A549 (cell line): ENCODE data around the gene ELL. TPM values are rescaled to one million over a fixed set of nuclear protein-coding genes. Genes with fewer than 3 reads are reported as not detected.
A peak's percentile ranks its signal among the peaks of the same experiment; 100 is the strongest.

Experiments used
- ATAC-seq, 2 experiments: fragments of 200-7000 bp in 1 of 2; fragments of >200 bp in 1 of 2; cut with Nextera tagmentation in 1 of 2; cut with Tn5 transposase in 1 of 2; 3 replicates each; pipeline versions ENCODE4 v1.8.0 to v1.9.1; 2018 to 2020; ENCODE audit warnings: mild to moderate bottlenecking in 1 of 2, moderate library complexity in 1 of 2
- CTCF ChIA-PET: fragments of 300-600 bp; sonication (Branson Sonifier 250); formaldehyde crosslinking; extraction: SDS; loops from one replicate; lab custom pipeline; 2021; ENCODE audit warnings: antibody characterized with exemption, inconsistent platforms; lab: Yijun Ruan, JAX
- POLR2A ChIA-PET: fragments of 350-600 bp; formaldehyde crosslinking; extraction: SDS; loops from one replicate; lab custom pipeline; 2021; ENCODE audit warnings: antibody characterized with exemption, inconsistent platforms; lab: Yijun Ruan, JAX
- DNase-seq, 2 experiments: peaks; one replicate each; pipeline versions ENCODE4 v3.0.0 to v3.0.0-alpha.2; 2011 to 2016; ENCODE audit warnings: low read depth in 1 of 2, low spot score in 1 of 2
- FAIRE-seq: peaks from 2 replicates; lab custom pipeline; 2011; peaks lifted over from hg19 to GRCh38; lab: Jason Lieb, UNC
- H3K27ac ChIP-seq, 2 experiments: fragments of >200 bp; sonication (Bioruptor Twin); formaldehyde crosslinking; 3 replicates each; pipeline ENCODE4 v1.5.1; 2016 to 2017
- H3K4me1 ChIP-seq: fragments of >200 bp; sonication (Bioruptor Twin); formaldehyde crosslinking; 3 replicates; pipeline ENCODE4 v1.6.1; 2016
- H3K4me2 ChIP-seq: fragments of >200 bp; sonication (Bioruptor Twin); formaldehyde crosslinking; 3 replicates; pipeline ENCODE4 v1.6.1; 2016
- H3K4me3 ChIP-seq: fragments of >200 bp; sonication (Bioruptor Twin); formaldehyde crosslinking; 3 replicates; pipeline ENCODE4 v1.5.1; 2016
- H3K9me3 ChIP-seq: fragments of >200 bp; sonication (Bioruptor Twin); formaldehyde crosslinking; 3 replicates; pipeline ENCODE4 v1.6.1; 2016
- BCL3 ChIP-seq: fragments of >200 bp; sonication (Bioruptor Twin); formaldehyde crosslinking; IDR thresholded peaks from 3 replicates; pipeline ENCODE4 v1.6.1; 2016
- CHD2 ChIP-seq: fragments of 150-350 bp; IDR thresholded peaks from 2 replicates; pipeline ENCODE4 v1.6.1; 2014; ENCODE audit warnings: low read length; ENCODE audit not compliant: partially characterized antibody
- CTCF ChIP-seq: fragments of >200 bp; sonication (Bioruptor Twin); formaldehyde crosslinking; IDR thresholded peaks from 3 replicates; pipeline ENCODE4 v1.5.1; 2016
- E2F6 ChIP-seq: IDR thresholded peaks from 2 replicates; pipeline ENCODE4 v1.6.1; 2012; ENCODE audit warnings: low read depth, borderline replicate concordance
- ESRRA ChIP-seq: fragments of 150-350 bp; IDR thresholded peaks from 2 replicates; pipeline ENCODE4 v1.6.1; 2014; ENCODE audit warnings: mild to moderate bottlenecking, low read length, borderline replicate concordance
- FOSL2 ChIP-seq, 2 experiments: fragments of 450-650 bp in 1 of 2; fragments of >200 bp in 1 of 2; sonication (Bioruptor Twin) in 1 of 2; formaldehyde crosslinking; IDR thresholded peaks; 2 replicates each; pipeline versions ENCODE4 v1.5.0 to v1.6.1; 2016 to 2020; ENCODE audit warnings: mild to moderate bottlenecking in 1 of 2, moderate library complexity in 1 of 2
- JUN ChIP-seq, 2 experiments: fragments of >200 bp; sonication (Bioruptor Twin); formaldehyde crosslinking; IDR thresholded peaks; 2 replicates in 1 of 2; 3 replicates in 1 of 2; pipeline ENCODE4 v1.6.1; 2016 to 2017
- JUNB ChIP-seq: fragments of >200 bp; sonication (Bioruptor Twin); formaldehyde crosslinking; IDR thresholded peaks from 2 replicates; pipeline ENCODE4 v1.6.1; 2016
- MAX ChIP-seq: IDR thresholded peaks from 2 replicates; pipeline ENCODE4 v1.6.1; 2012
- REST ChIP-seq: fragments of 200-600 bp; sonication (generic); IDR thresholded peaks from 2 replicates; pipeline ENCODE4 v1.6.1; 2016; ENCODE audit warnings: antibody characterized with exemption, mild to moderate bottlenecking, moderate library complexity
- RNF2 ChIP-seq: fragments of 200-600 bp; sonication (generic); IDR thresholded peaks from 2 replicates; pipeline ENCODE4 v1.6.1; 2016; ENCODE audit warnings: low read depth, mild to moderate bottlenecking, antibody characterized with exemption, moderate library complexity, borderline replicate concordance
- SMC3 ChIP-seq: fragments of >200 bp; sonication (Bioruptor Twin); formaldehyde crosslinking; IDR thresholded peaks from 3 replicates; pipeline ENCODE4 v1.6.1; 2018; ENCODE audit warnings: inconsistent platforms
- WGBS: methylation state at CpG from one replicate; pipeline ENCODE4 v1.1.6; 2017; ENCODE audit errors: missing lambda C conversion rate; 5-methylcytosine and 5-hydroxymethylcytosine counted together
- polyA plus RNA-seq, 4 experiments: library from polyadenylated mRNA; depleted of rRNA in 3 of 4; stranded (reverse); fragments of >200 nt; fragmentation: RNase III in 1 of 4; extraction: RNeasy Plus Mini Kit Qiagen cat#74134 plus additional on column Dnase treatment in 1 of 4; gene quantifications; 2 replicates in 3 of 4; 3 replicates in 1 of 4; pipeline ENCODE4 v1.2.3, GENCODE V29; 2011 to 2017

Gene ELL
- polyA plus RNA-seq, 2 of the 4 experiments (the other 2 are of a cell fraction): 1.6 to 3.6 TPM

GRCh38 chr19:18419699-18420460 lies 102.0 kb downstream of the ELL start:
- H3K4me2 ChIP-seq: peak overlapping the region; percentile 93
- WGBS: 1% methylated on average over 29 of the region's 97 CpGs
- H3K27ac ChIP-seq: peak overlapping the region; percentile 96 to 100
- H3K4me3 ChIP-seq: peak overlapping the region; percentile 77
- no peak for FAIRE-seq
- no peaks in the 10 kb centered on the region for H3K9me3 ChIP-seq
- 0 out of 6 replicates have a peak, but pooled peaks of 1 of the 2 experiments have one; percentile 1 for ATAC-seq
- no peak for DNase-seq
- CTCF ChIA-PET: interaction anchor here (0.6 to 4.4 kb wide), 15 partner anchors 10 to 228 kb away, joined by 3 to 31 read pairs (median 4); partner anchors contain the start of genes LSM4 and MPV17L2
- H3K4me1 ChIP-seq: peaks cover 46% of the 10 kb centered on the region
- POLR2A ChIA-PET: interaction anchor here (0.9 to 4.8 kb wide), 4 partner anchors 9 to 140 kb away, joined by 3 to 28 read pairs (median 10); partner anchors contain the start of genes GDF15 and JUND
- peak; percentile 80 for TF ChIP-seq CHD2
- TF ChIP-seq REST: peak; percentile 77
- no peak for TF ChIP-seq JUN (IDR thresholded peaks at IDR 0.05)

GRCh38 chr19:18419195-18419698 lies 102.6 kb downstream of the ELL start, which contains the start of gene SSBP4:
SSBP4 (plus strand) TSS chr19:18419398; CDS start chr19:18419649, 251 bp downstream.
- Histone ChIP-seq H3K4me2 (peak within 1 kb of the TSS; percentile 93), H3K27ac (peak within 1 kb of the TSS; percentile 96 to 100), H3K9me3 (no peaks in the 10 kb centered on the region)
- no peak for FAIRE-seq
- POLR2A ChIA-PET: interaction anchor here (0.6 to 4.8 kb wide), 5 partner anchors 9 to 166 kb away, joined by 3 to 28 read pairs (median 5); partner anchors contain the start of genes GDF15 and JUND
- TF ChIP-seq BCL3 (0 out of 3 replicates have a peak, but pooled peaks have one; percentile 37), JUNB (no peak), FOSL2 (IDR thresholded peaks at IDR 0.05) (no peak), FOSL2 (CRISPR knock-in tag; IDR thresholded peaks at IDR 0.05) (0 out of 2 replicates have a peak, but pooled peaks have one; percentile 2), JUN (IDR thresholded peaks at IDR 0.05) (peak; percentile 33 to 73; a peak in 3 of 5 replicates), CTCF (peak; percentile 32; the same call in 2 of the 3 replicates), RNF2 (no peak), E2F6 (peak; percentile 68), SMC3 (0 out of 3 replicates have a peak, but pooled peaks have one; percentile 27), ESRRA (no peak), MAX (peak; percentile 69)
- TF ChIP-seq, all 56 proteins: peak for 7
- H3K4me3 ChIP-seq: peak within 1 kb of the TSS; percentile 77
- CTCF ChIA-PET: interaction anchor here (0.6 to 4.4 kb wide), 18 partner anchors 9 to 227 kb away, joined by 3 to 31 read pairs (median 4); partner anchors contain the start of genes LSM4 and MPV17L2
- ATAC-seq (peak in 1 of 2 experiments; percentile 25; a peak in 2 of 6 replicates), DNase-seq (peak in 1 of 2 experiments; percentile 79)
- WGBS: no CpG with 5 or more reads among the region's 80 CpGs
- H3K4me1 ChIP-seq: peaks cover 52% of the 10 kb centered on the region
